Suppressor macrophage (primary cell): Measurements from ENCODE around the gene AP4M1.
A peak's percentile ranks its signal among the peaks of the same experiment; 100 is the strongest.

Experiments used
- DNase-seq, 4 experiments: peaks; one replicate each; pipeline ENCODE4 v3.0.0-alpha.2; 2020 to 2022
- total RNA-seq, 17 experiments: gene quantifications; one replicate each; lab custom pipeline; 2026; ENCODE audit warnings: mixed read lengths in 6 of 17, inconsistent platforms in 3 of 17; lab: John Stamatoyannopoulos, UW

AP4M1 gene, protein sequence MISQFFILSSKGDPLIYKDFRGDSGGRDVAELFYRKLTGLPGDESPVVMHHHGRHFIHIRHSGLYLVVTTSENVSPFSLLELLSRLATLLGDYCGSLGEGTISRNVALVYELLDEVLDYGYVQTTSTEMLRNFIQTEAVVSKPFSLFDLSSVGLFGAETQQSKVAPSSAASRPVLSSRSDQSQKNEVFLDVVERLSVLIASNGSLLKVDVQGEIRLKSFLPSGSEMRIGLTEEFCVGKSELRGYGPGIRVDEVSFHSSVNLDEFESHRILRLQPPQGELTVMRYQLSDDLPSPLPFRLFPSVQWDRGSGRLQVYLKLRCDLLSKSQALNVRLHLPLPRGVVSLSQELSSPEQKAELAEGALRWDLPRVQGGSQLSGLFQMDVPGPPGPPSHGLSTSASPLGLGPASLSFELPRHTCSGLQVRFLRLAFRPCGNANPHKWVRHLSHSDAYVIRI
- total RNA-seq: 4.2 to 11.8 (median 6.7) reads per million in 17 experiments

- DNase-seq: peak; percentile 98 to 100 (median 99)
Observed at GRCh38 chr7:100101016-100101862, at the start of gene AP4M1, which contains the start of gene MCM7. AP4M1 (plus strand) TSS chr7:100101643; CDS start chr7:100101715, 72 bp downstream. MCM7 (minus strand) TSS chr7:100101397; CDS start chr7:100101294, 103 bp downstream.

DNA sequence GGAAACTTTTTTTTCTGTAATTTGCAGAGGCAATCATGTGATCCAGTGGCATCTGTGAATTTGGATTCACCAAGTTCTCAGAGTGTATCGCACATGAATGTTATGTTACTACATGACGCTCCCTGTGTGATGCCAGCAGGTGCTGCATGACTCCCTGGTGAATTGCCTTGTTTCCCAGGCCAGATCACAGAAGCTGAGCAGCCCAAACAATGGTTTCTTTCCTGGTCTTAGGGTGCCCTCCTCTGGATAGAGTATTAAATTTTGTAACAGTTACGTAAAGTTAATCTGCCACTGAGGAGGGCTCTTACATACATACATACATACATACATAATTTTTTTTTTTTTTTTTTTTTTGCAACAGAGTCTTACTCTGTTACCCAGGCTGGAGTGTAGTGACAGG lies 48.2 kb upstream of the AP4M1 start:
- peak; percentile 52 to 66 (median 62) for DNase-seq

GRCh38 chr7:100057006-100057405 lies 44.4 kb upstream of the AP4M1 start:
- DNase-seq: no peak

DNA sequence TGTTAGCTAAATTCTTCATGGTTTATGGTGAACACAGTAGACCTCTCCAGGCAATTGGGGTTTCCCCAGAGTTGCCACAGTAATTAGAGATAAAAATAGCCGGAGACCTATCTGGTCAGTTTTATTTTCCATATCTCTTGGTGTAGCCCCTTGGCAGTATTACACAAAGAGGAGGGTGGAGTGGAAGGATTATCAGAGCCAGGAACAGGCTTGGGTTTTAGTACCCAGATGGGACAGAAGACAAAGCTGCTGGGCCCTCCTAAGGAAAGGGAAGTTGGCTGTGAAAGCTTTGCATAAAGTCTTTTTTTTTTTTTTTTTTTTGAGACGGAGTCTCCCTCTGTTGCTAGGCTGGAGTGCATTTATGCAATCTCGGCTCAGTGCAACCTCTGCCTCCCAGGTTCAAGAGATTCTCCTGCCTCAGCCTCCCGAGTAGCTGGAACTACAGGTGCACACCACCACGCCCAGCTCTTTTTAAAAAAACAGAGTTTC lies 42.1 kb upstream of the AP4M1 start:
- no peak for DNase-seq

DNA sequence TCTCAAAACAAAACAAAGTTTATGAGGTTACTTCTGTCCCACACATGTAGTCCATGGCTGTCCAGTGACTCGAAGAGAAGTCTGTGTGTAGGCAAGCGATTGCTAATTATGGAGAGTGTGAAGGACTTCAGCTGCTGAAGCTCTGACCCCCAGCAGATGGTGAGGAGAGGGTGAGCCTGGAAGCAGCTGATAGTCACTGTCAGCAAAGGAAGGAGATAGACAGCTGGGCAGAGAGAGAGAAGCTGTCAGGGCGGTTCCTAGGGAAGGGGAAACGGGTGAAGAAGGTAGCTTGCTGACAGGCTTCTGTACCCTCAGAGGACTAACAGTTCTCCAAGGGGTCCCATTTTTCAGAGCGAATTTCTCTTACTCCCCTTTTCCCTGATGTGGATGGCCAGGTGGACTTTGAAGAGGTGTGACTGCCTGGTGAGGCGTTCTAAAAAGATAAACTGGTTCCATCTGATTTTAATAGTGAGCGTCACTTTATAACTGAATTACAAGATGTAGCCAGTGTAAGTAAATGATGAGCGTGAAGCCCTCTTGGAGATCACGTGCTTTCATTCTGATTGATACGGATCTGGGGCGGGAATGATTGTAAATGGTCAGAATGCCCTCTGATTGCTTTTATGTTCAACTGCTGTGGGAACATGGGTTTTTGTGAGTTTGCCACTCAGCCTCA lies 39.8 kb upstream of the AP4M1 start:
- no peak for DNase-seq

GRCh38 chr7:100063376-100063775 lies 38.1 kb upstream of the AP4M1 start:
- DNase-seq: no peak

DNA sequence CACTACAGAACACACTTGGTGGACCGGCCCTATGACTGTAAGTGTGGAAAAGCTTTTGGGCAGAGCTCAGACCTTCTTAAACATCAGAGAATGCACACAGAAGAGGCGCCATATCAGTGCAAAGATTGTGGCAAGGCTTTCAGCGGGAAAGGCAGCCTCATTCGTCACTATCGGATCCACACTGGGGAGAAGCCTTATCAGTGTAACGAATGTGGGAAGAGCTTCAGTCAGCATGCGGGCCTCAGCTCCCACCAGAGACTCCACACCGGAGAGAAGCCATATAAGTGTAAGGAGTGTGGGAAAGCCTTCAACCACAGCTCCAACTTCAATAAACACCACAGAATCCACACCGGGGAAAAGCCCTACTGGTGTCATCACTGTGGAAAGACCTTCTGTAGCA lies 37.3 kb upstream of the AP4M1 start:
- no peak for DNase-seq

DNA sequence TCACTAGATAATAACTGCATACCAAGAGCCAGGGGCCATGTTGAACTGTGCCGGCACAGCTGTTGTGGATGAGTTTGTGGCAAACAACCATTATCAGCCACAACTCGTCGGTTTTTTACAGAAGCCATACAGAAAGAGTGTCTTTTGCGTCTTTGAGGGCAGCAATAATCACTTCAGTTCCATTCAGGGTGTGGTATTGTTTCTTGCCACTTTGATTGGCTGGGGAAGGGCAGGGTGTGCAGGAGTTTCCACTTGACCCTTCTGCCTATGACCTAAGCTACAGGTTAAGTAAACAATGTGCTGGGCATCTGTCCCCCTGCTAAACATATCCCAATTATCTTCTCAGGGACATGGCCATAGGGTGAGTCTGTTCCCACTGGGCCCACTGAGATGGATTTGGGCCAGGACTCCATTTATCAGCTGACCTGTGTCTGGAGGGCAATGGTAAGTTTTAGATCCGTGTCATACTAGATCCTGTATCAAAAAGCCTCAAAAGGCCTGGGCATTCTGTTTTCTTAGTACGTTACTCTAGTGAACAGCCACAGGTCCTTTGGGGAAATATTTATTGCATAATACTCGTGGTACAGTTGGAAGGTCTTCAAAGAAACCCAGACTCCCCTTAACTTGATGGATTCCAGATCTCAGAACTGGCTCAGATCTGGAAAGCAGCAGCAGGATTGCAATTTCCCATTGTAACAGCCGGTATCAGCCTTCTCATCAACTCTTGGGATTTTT lies 35.8 kb upstream of the AP4M1 start:
- DNase-seq: no peak

DNA sequence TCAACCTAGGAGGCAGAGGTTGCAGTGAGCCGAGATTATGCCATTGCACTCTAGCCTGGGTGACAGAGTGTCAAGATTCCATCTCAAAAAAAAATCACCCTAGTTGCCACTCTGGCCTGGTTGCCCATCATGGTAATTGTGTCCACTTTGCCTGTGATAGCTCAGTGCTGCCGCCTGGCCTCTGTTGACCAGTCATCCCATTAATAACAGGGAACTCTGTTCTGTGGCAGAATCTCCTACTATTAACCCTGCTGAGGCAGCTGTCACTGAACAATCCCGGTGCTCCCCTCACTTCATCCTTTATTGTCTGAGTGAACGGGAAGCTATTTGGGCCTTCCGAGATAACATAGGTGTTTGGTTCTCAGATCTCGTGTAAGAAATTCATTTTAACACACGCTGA lies 34.5 kb upstream of the AP4M1 start:
- no peak for DNase-seq

DNA sequence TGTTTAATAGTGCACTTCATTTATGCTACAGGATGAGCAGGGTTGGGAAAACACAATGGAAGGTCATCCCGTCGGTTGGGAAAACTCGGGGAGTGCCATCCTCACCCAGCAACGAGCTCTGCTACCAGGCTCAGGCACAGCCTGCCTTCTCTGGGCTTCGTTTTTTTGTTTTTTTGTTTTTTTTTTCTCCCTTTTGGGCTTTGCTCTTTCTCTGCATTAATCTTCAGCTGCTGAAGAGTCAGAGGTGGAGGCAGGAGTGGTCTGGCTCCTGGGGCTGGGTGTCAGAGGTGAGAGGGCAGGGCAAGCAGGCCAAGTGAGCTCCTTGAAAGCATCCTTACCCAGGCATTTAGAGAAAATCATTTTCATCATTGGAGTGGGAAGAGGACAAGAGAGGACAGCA lies 31.5 kb upstream of the AP4M1 start:
- no peak for DNase-seq

DNA sequence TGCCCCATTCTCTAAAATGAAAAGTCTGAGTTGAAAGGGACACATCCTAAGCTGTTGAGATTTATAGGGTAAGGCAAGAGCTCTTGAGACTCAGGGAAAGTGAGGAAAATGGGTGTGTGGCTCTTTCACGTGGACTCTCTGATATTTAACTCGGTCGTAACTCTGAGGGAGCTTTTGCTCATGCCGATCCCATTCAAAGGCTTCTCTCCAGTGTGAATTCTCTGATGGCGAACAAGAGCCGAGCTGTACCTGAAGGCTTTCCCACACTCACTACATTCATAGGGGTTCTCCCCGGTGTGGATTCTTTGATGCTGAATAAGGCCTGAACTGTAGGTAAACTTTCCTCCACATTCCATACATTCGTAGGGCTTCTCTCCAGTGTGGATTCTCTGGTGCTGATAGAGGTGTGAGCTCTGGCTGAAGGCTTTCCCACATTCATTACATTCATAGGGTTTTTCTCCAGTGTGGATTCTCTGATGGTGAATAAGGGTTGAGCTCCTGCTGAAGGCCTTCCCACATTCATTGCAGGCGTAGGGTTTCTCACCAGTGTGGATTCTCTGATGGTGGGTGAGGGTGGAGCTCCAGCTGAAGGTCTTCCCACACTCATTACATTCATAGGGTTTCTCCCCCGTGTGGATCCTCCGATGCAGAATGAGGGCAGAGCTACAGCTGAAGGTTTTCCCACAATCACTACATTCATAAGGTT lies 30.3 kb upstream of the AP4M1 start:
- DNase-seq: no peak

DNA sequence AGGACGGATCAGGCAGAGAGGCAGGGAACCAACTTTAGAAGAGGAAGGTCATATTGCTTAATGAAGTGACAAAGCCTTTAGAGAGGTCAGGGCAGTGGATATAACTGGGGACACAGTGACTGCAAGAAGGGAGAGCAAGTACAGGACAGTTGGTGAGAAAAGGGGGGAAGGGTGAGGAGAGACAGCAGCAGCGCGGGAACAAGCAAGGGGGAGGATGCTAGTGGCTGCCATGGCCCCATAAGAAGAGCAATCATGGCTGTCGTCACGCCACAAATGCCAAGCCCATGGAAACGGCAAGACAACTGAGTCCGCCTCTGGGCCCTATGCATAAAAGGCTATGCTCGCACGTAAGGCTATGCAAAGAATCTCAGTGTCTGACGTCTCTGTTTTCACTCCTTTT lies 29.0 kb upstream of the AP4M1 start:
- DNase-seq: no peak

DNA sequence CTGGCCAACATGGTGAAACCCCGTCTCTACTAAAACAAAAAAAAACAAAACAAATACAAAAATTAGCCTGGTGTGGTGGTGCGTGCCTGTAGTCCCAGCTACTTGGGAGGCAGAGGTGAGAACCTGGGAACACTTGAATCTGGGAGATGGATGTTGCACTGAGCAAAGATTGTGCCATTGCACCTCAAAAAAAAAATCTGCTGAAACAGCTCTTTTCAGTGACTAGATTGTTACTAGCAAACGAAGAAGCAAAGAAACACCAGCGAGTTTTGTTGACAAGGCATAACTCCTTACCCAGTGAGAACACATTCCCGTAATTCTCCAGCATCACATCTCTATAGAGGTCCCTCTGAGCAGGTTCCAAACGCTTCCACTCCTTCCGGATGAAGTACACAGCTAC lies 26.6 kb upstream of the AP4M1 start:
- no peak for DNase-seq

- no peak for DNase-seq
Observed at GRCh38 chr7:100075418-100075817, 26.0 kb upstream of the AP4M1 start.

GRCh38 chr7:100077205-100077604 lies 24.2 kb upstream of the AP4M1 start:
- DNase-seq: no peak

DNA sequence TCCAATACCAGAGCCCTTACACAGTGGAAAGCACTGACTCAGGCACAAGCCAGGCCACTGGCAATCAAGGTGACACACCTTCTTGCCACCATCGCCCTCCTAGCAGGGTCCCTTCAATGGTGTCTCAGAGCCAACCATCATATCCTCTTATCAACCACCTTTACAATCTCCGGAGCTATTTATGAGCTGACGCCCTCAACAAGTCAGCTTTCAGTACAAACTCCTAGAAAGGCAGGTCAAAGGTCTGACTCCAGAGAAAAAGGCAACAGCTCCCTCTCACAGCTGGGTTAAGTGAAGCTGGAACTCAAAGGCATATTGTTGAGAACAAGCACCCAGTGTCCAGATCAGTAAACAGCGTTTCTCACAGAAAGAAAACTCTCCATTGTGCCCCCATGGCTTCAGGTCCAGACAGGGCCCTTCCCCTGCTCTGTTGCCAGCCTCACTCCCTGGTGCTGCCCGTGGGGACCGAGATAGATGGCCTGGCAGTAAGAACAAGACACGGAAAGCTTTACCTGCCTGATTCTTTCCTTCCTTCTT lies 22.4 kb upstream of the AP4M1 start:
- DNase-seq: no peak

DNA sequence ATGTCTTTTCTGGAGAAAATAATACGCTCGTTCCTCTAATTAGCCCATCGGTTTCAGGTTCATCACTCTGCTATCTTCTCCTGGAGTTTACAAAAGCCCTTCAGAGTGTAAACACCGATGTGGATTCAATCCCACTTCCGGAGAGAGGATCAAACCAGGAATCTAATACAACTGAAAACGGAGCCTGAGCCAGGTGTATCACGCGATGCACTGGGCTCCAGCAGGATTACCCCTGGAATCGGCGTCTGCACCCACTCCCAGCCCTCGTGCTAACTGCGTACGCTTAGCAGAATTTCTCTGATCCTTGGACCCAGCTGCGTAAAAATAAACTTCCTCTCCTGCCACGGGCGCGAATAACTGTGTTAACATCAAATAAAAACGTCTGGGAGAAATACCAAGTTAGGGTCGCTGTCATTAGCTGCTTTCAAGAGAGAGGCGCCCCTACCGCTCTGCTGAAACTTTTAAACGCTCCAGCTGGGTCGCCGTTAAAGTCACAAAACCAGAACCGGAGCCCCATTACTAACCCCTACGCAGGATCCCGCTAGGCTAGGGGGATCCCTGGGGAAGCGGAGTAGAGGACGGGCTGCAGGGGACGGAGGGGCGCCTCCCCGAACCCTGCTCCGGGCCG lies 20.4 kb upstream of the AP4M1 start:
- peak; percentile 22 to 38 (median 30) for DNase-seq

DNA sequence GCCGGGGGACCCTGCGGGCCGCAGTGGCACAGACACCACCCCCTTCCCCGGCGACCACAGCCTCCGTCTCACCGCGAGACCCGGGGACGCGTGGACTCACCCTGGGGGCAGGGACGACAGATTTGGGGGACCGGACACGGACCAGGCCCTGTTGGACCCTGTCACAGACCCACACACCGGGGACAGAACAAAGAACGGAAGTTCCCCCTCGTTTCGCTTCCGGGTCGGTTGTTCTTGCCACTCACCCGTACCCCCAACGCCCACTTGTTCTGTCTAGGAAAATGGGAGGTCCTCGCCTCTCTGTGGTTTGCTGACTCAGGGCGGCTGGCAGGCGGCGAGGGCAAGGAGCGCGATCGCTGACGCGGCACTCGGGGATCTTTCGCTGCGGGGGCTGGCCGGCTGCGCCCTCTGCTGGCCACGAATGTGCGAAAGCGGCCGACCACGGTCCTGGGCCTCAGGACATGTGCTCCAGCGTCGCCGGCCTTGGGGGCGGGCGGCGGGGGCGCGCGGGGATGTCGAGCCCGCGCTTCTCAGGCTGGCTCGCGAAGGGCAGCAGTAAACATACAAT lies 19.8 kb upstream of the AP4M1 start, which contains the start of gene ZNF3:
ZNF3 (minus strand) TSS at position 189 of the 568 bp plus-strand sequence. CDS start 4,366 bp downstream, outside the sequence.
- peak; percentile 99 for DNase-seq

GRCh38 chr7:100082978-100083377 lies 18.5 kb upstream of the AP4M1 start:
- DNase-seq: no peak

GRCh38 chr7:100085515-100085914 lies 15.9 kb upstream of the AP4M1 start:
- DNase-seq: no peak
